GM18517 (cell line): Measurements from ENCODE around the gene SORBS2.

Experiments used
- ATAC-seq: cut with Tn5 transposase; IDR thresholded peaks from one replicate; pipeline ENCODE4 v1.9.1; 2021; ENCODE audit warnings: mild to moderate bottlenecking, moderate library complexity; ENCODE audit not compliant: unreplicated experiment

Gene SORBS2

DNA sequence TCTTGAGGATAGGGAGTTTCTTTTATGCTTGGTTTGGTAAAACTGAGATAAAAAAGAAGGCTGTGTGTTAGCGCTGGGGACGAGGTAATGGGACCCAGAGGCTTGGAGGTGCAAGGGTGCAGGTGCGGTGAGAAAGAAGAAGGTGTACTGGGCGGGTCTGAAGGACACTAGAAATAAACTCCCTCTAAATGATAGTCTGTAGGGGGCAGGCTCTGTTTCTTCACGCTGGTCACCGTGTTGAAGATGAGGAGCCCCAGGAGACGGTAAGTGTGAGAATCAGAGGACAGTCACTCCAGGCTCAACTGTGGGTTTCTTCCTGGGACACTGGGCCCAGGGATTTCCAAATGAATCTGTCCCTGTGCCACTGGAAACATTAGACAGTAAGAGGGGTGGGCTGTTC is 131.4 kb downstream of the SORBS2 start:
- no peak for ATAC-seq

DNA sequence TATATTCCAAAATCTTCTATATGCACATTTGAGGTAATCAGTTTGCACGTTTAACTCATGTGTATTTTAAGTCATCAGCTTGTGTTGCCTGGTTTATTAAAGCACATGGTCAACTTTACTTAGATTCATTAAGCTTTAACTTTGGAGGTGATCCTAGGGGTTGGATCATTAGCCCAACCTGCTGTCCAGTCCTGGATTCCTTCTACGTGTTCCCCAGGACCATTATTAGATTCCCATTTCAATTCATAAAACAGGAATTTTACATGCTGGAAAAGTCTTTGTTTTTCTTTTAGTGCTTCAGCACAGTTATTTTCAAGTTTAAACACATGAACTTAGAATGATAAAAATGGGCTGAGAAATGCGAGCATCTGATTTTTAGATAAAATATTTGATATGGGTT is 132.5 kb downstream of the SORBS2 start:
- ATAC-seq: no peak

DNA sequence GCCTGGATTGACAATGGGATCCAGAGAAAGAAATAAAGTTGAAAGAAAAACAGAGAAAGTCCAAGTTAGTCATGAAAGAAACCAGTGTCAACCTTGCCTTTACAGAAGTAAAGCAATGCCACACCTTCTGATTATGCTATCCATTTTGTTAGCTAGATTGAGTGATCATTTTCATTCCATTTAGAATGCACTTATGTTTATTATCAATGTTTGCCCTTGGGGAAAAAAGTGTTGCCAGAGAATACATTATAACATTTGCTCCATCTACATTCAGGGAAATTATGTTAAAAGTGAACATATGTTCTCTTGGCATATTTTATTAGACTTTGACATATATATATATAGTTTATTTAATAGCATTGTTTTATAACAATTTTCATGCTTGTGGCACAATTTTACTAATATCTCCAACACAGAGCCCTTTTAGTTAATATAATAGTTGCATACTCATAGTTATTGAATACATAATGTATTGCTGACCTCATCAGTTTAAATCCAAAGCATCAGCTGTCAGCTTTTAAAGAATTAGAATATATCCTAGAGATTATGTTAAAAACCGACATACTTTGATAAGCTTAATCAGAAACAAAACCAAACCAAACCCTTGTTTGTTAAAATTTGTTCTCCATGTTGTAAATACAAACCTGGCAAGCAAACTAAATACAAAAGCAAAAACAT is 134.2 kb downstream of the SORBS2 start:
- ATAC-seq: no peak

DNA sequence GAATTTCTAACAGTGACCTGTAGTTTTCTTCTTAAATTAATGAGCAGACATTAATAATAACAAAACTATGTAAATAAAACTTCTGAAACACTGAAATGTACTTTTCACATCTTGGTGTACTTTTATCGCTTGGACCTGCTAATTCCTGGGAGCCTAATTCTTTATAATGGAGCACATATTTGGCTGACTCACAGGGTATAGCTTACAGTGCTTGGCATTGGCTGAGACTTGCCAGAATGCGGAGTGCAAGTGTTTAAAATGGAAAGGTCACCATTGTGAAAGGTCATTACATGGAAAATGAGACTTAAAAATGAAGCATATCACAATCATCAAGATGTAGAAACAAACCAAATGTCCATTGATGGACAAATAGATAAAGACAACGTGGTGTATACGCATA is 139.4 kb downstream of the SORBS2 start:
- ATAC-seq: no peak

DNA sequence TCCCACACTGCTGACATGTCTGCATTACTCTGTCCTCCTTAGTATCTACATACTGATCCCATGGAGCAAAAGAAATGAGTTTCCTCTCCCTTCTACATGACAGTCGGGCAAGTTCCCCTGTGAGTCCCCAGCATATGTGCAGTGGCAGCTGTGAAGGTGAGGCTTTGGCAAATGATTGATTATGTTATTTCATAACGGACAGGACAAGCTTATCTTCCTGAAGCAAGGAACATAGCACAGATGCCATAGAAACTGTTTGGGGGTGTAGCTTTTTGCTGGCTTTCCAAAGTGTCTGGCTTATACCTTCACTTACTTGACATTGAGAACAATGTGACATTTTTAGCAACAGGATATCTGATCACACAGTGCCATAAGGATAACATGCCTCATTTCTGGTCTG is 139.8 kb downstream of the SORBS2 start:
- ATAC-seq: no peak

DNA sequence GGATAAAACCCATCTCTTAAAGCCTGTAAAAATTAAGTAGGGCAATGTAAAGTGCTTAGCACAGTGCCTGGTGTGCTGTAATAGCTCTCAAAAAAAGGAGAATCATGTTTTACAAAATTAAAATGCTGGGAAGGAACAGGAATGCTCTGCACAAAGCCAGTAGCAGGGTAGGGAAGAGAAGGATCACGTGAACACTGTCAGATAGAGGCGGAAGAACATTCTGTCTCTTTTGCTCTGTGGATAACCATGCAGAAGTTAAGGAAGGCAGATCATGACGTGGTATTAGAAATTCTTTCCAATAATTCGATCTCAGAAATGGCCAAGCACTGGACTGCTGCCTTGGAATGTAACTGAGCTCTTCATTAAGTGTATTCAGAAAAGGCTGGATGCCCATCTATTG is 140.5 kb downstream of the SORBS2 start:
- no peak for ATAC-seq

DNA sequence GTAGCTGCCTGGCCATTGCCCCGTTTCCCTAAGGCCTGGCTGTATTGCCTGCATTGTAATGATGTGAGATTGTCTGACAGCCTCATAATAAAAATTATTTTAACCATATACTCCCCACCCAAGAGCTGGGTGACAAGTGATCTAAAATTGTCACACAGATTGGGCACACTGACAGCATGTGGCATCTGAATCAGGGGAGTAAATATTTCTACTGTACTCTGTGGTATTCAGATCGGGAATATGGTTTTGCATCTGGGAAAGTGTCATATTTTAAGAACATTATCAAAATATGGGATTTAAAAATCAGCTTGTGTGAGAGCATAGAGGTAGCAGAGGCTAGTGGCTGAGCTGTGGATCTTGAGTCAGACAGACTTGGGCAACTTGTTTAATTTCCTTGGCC is 140.9 kb downstream of the SORBS2 start:
- ATAC-seq: no peak

DNA sequence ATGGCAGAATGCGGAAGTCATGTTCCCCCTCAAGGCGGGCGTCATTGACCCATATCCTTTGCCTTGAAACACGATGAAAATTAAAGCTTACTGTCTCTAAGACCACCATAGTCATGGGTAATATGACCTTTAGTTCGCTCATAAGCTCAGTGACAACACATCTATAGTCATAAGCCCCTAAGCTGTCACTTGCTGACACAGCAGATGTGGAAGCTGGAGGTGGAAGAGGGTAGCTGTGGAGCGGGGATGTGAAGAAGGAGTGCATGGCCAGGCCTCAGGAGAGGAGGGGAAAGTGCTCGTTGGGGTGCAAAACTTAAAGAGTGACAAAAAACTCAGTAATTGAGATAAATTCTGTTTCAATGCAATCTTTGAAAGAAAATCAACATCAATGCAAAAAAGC is 142.7 kb downstream of the SORBS2 start:
- ATAC-seq: no peak

DNA sequence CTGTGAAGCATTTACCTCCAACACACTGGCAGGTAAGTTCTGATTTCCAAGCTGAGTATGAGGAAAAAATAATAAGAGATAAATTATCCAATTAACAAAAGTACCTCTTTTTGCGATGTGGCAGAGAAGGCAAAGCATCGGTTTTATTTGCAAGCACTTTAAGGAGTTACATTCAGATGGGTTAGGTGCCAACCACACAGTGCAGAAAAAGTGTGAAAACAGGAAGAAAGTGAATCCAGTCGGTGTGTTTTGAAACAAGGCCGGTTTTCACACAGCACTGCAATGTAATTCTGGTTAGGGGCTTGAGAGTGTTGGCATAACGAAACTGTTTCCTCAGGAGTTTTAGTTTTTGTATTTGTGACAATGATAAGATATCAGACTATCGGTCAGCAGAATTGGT is 145.8 kb downstream of the SORBS2 start:
- ATAC-seq: no peak

DNA sequence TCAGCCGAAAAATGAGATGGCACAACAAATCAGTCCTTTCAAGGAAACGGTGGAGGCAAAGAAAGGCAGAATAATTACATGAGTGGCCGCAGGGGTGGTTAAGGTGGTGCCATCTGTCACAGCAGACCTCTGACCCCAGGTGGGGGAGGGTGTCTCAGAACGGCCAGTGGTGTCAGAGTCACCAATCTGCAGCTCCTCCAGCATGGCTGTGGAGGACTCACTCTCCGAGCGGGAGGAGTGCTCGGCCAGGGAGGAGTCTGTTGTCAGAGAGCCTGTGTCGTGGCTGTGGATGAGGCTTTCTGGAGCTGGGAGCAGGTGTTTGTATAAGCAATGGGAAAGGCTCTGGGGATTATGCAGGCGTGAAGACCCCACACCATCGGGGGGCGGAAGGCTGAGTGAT is 146.3 kb downstream of the SORBS2 start:
- ATAC-seq: no peak

DNA sequence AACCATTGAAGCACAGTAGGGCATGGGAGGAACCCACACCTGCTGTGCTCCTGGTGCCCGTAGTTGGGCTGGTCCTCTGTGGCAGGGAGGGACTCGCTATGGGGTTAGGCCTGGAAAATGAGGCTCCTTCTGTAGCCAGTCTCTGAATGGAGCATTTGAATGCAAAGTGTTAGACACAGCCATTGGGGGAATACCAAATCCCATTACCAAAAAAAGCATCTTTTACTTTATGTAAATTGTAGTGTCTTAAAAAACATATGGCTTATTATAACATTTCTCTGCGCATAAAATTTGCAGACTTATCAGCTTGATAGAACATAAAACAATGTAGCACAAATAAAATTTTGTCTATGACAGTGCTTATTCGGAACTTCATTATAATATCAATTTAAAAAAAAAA is 147.5 kb downstream of the SORBS2 start:
- no peak for ATAC-seq

DNA sequence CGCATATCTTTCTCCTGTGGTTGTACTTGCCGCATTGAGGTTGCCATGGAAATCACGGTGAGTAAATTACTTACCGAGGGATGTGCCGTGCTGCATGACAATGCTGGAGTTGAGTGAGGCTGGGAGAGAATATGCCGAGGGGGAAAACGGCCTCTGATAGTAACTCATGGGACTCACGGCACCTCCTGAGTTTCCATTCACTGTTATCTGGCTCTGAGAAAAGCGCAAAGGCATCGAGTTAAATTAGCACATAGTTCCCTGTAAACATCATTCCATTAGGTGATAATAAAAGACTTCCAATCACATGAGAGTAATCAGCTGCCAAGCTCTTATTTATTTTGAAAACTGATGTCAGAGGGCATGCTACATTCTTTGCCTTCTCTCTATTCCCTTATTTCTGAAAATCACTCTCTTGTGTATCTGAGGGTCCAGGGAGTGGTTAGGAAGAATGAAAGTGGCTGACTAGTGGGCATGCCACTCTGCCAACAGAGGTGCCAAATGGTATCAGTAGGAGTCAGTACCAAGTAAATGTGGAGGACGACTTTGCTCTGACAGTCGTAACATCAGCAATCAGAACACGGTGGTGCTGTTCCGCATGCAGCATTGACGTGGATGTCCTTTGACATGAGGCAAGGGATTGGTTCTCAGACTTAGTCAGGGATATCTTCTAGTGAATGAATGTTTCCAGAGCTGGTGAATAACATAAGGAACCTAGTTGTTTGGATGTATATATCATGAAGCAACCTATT is 149.8 kb downstream of the SORBS2 start:
- ATAC-seq: no peak

DNA sequence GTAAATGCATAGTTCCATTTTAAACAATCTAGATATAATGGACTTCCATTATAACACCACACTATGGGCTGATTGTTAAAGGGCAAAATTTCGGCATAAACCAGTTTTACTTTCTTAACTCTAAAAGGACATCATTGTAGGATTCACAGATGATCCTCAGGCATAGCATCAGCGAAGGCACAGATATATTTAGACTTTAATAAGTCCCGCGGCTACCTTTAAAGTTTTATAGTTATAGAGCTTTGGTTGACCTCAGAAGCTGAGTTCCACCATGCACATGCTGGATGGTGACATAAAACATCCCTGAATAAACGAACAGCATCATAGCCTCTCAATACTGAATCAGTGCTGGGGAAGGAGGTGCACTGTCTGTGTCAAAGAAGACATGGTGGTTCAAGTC is 151.7 kb downstream of the SORBS2 start:
- ATAC-seq: no peak

DNA sequence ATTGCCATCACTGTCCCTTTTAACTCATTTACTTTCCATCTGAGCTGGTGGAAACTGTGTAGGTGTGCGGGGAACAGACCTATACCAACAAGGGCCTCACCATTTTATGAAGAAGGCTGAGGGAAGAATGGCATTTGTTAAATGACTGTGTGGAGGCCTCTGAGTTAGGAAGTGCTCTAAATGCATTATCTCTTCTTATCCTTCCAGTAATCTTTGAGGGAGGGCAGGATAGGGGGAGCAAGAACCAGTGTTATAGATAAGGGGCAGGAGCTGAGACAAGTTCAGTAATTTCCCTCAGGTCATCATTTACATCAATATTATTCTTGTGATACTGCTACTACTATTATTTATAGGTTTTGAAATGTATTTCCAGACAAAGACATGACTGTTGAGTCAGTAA is 154.3 kb downstream of the SORBS2 start:
- no peak for ATAC-seq

DNA sequence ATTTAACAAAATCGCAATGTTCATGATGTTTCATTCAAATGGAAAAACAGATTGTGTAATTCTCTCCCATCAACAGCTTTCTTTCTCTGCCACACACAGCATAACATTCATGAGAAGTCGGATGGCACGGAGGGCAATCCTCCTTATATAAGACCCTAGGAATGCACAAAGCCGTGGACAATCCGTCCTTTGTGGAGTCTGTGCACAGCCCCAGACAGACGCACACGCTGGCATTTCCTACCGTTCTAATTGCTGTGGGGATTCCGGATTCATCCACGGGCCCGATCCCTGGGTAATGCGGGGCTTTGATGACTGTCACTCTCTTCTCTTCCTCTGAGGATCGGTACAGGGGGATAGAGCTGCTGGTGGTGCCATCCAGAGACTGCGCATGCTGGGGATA is 154.8 kb downstream of the SORBS2 start:
- no peak for ATAC-seq

DNA sequence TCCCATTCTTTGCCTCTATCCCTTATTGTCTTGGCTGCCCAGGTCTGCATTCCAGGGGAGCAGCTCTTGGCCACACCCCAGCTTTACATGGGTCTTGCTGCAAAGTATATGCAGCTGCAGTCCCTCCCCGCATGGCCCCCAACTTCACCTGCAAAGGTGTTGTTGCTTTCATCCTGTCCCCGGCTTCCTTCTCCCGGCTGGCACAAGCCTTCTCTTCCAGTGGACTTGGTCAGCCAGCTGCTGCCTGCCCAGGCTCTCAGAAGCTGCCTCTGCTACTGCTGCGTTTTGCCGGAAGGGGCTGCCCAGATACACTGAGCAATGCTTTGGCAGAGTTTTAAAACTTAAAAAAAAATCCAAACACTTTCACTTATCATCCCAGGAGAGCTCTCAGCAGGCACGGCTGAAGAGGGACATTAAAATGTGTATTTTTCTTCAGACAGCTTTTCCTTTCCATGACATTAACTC is 155.5 kb downstream of the SORBS2 start:
- ATAC-seq: no peak

DNA sequence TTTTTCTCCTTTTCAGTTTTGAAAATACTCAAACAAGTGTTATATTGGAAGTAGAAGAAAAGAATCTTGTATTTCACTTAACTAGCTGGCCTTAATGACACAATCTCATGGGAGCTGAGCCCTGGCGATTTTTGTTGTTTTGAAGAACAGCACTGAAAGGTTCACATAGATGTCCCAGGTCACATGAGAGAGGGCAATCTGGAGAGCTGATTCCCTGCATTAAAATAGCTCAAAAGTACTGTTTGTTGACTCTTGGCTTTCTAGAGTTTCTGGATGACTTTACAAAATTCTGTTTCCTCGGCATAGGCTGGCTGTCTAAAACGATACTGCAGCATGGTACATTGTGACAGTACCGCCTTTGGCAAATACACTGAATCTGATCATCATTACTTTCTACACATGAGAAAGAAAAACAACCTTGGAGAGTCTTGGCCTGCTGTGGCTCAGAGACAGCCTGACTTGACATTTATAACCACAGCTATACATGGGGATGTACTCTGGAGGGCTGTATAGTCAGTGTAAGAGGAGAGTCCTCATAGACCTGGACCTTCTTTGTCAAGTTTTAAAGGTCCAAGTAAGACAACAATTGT is 156.9 kb downstream of the SORBS2 start:
- no peak for ATAC-seq

DNA sequence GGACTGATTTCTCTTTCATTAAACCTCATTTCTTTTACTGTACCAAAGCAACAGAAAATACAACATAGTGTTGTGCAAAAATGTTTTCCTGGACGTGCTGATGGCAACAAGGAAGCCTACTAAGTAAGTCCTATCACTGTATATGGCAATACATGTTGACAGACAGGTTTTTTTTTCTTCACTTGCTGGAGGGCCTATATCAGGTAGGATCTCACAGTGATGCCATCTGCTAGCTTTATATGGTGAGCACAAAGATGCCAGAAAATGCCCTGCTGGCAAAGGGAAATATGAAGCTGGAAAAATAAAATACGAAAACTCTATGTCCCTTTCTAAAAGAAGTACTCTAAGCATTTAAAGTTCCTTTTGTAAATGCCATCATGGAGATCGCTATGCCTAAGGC is 157.7 kb downstream of the SORBS2 start:
- ATAC-seq: no peak

DNA sequence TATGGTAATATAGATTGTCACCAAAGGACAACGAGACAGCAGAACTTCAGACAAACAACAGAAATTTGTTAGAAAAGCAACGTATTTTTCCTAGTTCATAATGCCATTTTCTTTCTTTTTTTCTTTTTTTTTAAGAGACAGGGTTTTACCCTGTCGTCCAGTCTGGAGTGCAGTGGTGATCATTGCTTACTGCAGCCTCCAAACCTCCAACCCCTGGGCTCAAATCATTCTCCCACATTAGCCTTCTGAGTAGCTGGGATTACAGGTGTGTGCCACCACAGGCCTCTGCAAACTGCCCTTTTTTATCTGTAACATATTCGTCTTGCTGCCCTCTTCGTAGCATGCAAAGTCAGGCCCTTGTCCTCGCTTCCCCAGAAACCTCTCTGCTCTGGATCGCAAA is 160.1 kb downstream of the SORBS2 start:
- no peak for ATAC-seq

DNA sequence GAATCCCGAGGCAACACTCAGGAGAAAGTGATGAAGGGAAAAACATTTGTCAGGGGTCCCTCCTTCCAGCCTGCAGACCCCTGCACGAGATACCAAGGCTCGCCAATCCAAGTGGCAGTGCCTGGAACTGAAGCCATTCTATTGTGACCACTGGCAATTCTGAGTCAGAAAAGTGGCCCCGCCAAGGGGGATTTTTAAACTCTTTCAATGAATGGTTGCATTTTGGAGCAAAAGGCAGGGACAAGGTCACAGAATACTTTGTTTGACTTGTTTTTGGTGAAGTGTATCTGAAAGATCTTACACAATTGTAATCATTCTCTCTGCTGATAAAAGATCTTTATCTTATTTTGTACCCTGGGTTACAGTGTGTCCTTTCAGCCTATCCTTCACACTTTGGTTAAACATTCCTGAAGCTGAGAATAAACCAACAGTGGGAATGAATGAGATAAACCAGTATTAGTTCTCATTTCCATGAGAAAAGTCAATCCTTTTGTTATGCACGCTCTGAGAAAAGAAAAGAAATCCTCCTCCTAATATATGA is 160.8 kb downstream of the SORBS2 start:
- ATAC-seq: no peak

DNA sequence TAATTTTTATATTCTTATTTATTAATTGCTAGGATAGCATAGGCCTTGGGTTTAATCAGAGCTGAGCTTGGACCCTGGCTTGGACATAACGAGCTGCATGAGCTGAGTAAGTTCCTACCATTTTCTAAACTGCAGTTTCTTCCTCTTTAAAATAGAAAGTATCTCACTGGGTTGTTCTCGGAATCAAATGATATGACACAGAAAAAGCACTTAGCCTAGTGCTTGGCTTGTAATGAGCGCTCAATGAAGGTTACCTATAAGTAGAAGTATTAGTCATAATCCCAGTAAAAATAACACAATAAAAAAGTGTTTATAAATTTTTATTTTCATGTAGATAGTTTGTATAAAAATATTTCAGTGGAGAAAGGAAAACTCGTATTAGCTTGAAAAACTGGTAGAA is 163.4 kb downstream of the SORBS2 start:
- no peak for ATAC-seq

DNA sequence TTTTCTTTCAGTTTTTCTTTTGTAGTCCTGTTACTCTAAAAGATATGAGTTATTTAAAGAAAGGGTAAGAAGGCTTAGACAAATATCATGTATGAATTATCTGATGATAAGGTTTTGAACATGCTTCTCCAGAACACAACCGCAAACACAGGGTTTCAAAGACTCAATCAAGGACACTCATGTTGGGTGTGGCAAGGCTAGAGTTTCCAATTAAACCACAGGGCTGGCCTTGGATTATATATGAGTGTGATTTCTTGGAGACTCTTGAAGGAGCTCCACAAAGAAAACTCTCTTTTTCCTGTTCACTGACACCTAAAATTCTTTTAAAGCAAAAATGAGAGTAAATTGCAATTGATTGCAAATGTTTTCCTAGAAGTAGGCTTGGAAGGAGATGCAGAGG is 166.6 kb downstream of the SORBS2 start:
- no peak for ATAC-seq
